ENCODE measurements around the gene SYVN1. TPM values are rescaled to one million over a fixed set of nuclear protein-coding genes. Genes with fewer than 3 reads are reported as not detected.

The SYVN1 gene
- total and polyA plus RNA-seq, 12 donors: 9.7 to 124 (median 59.9) TPM

DNA sequence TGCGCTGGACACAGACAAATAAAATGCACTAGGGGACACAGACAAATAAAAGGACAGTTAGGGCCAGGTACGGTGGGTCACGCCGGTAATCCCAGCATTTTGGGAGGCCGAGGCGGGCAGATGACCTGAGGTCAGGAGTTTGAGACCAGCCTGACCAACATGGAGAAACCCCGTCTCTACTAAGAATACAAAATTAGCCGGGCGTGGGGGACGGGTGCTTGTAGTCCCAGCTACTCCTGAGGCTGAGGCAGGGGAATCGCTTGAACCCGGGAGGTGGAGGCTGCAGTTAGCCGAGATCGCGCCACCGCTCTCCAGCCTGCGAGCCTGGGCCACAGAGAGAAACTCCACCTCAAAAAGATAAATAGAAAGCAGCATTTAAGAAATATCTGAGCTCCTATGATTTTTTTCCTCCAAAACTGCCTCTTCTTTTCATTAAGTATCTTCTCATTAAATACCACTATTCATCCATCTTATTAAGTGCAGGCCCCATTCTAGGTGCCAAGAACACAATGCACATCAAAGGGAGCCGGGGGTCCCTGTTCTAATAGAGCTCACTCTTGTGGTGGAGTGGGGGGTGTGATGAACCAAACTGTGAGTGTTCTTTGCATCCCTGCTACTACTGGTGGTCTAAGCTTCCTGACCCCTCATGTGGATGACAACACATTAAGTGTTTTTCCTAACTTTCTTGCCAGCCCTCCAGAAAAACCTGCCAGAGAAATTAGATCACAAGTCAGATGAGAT is 16.1 kb downstream of the SYVN1 start:
- Histone ChIP-seq H3K27me3 (no peaks in the 10 kb centered on the region), H3K4me3 (no peak overlapping the region), H3K36me3 (replicated peaks in 1 of 2) (peaks cover 0 to 37% of the 10 kb centered on the region in 2 donors), H3K4me1 (replicated peaks in 1 of 2) (peaks cover 43 to 56% of the 10 kb centered on the region in 2 donors), H3K27ac (peak overlapping the region in 3 of 5 donors; percentile 45 to 94 (median 66)), H3K9me3 (replicated peaks in 1 of 3) (no peaks in the 10 kb centered on the region)
- TF ChIP-seq, protein P1, sequence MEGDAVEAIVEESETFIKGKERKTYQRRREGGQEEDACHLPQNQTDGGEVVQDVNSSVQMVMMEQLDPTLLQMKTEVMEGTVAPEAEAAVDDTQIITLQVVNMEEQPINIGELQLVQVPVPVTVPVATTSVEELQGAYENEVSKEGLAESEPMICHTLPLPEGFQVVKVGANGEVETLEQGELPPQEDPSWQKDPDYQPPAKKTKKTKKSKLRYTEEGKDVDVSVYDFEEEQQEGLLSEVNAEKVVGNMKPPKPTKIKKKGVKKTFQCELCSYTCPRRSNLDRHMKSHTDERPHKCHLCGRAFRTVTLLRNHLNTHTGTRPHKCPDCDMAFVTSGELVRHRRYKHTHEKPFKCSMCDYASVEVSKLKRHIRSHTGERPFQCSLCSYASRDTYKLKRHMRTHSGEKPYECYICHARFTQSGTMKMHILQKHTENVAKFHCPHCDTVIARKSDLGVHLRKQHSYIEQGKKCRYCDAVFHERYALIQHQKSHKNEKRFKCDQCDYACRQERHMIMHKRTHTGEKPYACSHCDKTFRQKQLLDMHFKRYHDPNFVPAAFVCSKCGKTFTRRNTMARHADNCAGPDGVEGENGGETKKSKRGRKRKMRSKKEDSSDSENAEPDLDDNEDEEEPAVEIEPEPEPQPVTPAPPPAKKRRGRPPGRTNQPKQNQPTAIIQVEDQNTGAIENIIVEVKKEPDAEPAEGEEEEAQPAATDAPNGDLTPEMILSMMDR (IDR thresholded peaks at IDR 0.05): peak in 3 of 6 experiments; percentile 2 to 34 (median 28)
- no peak for TF ChIP-seq POLR2A (IDR thresholded peaks at IDR 0.05)
- WGBS, 4 donors: 70 to 79% (median 73%) methylated on average over 18 of the region's 18 CpGs
- peak in 3 of 7 donors; percentile 16 to 41 (median 22) for DNase-seq
- intact Hi-C loops (cut with DNase I): no loop called here

DNA sequence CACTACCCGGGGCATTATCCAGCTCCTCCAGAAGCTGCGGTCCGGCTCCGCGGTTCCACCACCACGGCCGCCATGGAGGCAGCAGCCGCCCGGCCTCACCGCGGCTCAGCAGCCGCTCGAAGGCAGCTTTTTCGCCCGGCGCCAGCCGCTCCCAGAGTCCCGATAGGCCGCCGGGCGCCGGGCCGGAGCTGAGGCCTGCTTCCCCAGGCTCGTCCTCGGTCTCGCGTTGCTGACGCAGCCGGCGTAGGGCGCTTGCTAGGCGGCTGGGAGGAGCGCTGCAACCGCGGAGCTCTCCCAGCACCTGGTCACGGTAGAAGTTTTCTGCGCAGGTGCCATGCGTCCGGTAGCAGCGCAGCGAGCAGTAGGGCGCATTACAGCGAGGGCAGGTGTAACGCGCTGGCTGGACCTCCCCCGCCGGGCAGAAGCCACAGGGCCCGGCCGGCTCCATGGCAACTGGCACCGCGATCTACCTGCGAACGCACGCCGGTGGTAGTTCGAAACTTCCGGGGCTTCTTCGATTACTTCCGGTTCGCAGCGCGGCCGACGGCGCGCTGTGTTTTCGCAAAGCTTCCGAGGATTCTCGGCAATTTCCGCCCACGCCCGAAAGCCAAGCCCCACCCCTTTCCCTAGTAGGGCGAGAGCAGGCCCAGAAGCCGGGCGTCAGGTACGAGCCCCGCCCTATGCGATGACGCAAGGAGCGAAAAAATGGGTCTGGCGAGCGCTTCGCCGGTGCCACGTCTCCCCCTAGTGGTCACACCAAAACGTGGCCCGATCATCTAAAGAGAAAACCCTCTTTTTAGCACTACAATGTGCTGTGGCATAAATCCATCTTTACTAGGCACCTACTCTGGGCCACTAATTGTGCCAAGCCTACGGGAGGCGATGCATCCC is 16.9 kb downstream of the SYVN1 start, which contains the start of gene ZNHIT2:
Gene ZNHIT2, minus strand, starts transcription at position 496 of the 891 bp plus-strand sequence. Its CDS starts 48 bp downstream, at position 448.
- peak within 1 kb of the TSS; percentile 44 to 95 (median 68) for H3K4me3 ChIP-seq
- WGBS, 4 donors: 1 to 2% (median 1%) methylated on average over 17 to 89 of the region's 89 CpGs
- TF ChIP-seq, protein P1 (IDR thresholded peaks at IDR 0.05): peak; percentile 93 to 99 (median 95)
- TF ChIP-seq POLR2A (IDR thresholded peaks at IDR 0.05): peak; percentile 70 to 86
- peaks cover 0 to 37% of the 10 kb centered on the region in 2 donors for H3K36me3 ChIP-seq (replicated peaks in 1 of 2)
- peak; percentile 99 to 100 (median 99) for DNase-seq
- no peaks in the 10 kb centered on the region for H3K9me3 ChIP-seq (replicated peaks in 1 of 3)
- intact Hi-C loops (cut with DNase I): no loop called here
- H3K27me3 ChIP-seq: no peaks in the 10 kb centered on the region
- H3K4me1 ChIP-seq (replicated peaks in 1 of 2): peaks cover 44 to 56% of the 10 kb centered on the region in 2 donors
- peak within 1 kb of the TSS; percentile 57 to 95 (median 94) for H3K27ac ChIP-seq

DNA sequence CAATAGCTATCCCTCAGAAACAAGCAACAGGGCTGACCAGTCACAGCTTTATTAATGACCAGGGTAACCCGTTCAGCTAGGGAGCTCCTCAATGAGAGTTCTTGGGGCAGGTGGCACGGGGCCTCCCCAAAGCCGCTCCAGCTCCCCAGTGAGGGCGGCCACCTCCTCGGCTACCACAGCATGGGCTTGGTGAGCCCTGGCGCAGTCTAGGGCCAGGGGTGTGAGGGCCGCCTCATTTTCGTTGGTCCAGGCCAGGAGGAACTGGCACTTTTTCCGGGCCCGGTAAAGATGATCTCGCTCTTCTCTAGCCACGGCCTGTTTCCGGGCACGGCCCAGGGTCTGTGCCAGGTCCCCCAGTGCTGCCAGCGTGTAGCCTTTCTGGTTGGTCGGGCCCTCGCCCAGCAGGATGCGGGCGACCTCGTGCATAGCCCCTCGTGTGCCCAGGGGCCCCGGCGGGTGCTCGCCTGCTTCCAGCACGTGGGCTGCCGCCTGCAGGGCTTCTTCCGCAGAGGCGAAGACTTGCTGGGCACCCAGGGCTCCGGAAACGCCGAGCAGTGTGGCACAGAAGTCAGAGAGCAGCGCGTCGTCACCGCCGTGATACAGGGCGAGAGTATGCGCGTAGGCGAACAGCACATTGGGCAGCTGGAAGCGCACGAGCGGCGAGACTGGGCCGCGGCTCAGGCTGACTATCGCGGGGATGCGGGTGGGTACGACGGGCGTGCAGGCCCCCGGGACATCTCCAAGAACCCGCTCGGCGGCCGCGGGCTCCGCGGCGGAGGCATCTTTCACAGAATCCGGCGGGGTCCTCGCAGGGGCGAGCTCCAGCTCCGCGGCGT is 17.7 kb downstream of the SYVN1 start:
- Histone ChIP-seq H3K4me1 (replicated peaks in 1 of 2) (peaks cover 44 to 61% of the 10 kb centered on the region in 2 donors), H3K9me3 (replicated peaks in 1 of 3) (no peaks in the 10 kb centered on the region), H3K4me3 (peak overlapping the region in 3 of 4 donors; percentile 51 to 95 (median 85)), H3K27me3 (no peaks in the 10 kb centered on the region), H3K27ac (peak overlapping the region; percentile 57 to 95 (median 94)), H3K36me3 (replicated peaks in 1 of 2) (peaks cover 0 to 37% of the 10 kb centered on the region in 2 donors)
- DNase-seq: peak; percentile 63 to 85 (median 80)
- intact Hi-C loops (cut with DNase I): no loop called here
- 4 to 65% (median 17%) methylated on average over 18 to 68 of the region's 68 CpGs for WGBS, 4 donors
- TF ChIP-seq, protein P1 (IDR thresholded peaks at IDR 0.05): no peak
- peak in 1 of 2 donors; percentile 79 for TF ChIP-seq POLR2A (IDR thresholded peaks at IDR 0.05)
